Measurements from ENCODE around the gene PTMS. TPM values are rescaled to one million over a fixed set of nuclear protein-coding genes. Genes with fewer than 3 reads are reported as not detected.
A peak's percentile ranks its signal among the peaks of the same experiment; 100 is the strongest.

Gene PTMS
- total and polyA plus RNA-seq, 9 of the 15 experiments (the other 6 are each of a cell fraction or from before 2014, with no cell fraction given) = 5.1 to 287 (median 78.5) TPM

DNA sequence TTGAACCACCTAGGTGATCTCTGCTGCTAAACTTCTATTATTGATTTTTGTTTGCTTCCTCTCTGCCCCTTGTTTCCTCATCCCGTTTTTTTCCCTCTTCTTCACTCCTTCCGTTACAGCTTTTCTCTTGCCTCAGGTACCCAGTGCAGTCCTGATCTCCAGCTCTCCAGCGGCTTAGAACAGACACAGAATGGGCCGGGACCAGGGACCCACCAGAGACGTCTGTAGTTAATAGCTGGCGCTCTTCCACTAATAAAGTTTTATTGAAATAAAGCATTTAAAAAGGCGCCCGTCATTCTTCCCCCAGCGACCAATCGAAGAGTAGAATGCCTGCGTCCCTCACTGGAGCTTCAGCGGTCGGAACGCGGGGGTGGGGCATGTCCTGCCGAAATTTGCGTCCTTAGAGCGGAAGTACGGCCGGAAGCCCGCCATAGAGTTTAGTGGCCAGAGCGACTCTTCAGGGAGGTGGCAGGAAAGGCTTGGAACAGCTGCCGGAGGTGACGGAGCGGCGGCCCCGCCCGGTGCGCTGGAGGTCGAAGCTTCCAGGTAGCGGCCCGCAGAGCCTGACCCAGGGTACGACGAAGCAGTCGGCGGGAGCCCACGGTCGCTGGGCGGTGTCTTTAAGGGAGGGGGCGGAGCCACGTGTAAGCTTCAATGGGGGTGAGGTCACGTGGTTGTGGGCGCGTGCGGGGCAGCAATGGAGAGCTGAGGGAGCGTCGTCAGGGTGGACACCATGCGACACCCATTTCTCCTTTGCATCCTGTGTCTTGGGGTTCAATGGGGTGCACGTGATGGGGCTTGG lies 42.4 kb upstream of the PTMS start, which contains the start of gene COPS7A (continued):
- no peak for TF ChIP-seq MEF2A (IDR thresholded peaks at IDR 0.05; ENCODE audit: control insufficient read depth, low read depth, low read length)
- peak; percentile 68; the same call in 1 of the 2 replicates for TF ChIP-seq ZKSCAN1 (IDR thresholded peaks at IDR 0.05; ENCODE audit: low read depth, low read length)
- peak; percentile 71 for TF ChIP-seq REST (IDR thresholded peaks at IDR 0.05; ENCODE audit: borderline replicate concordance)
- no peak for TF ChIP-seq REST (CRISPR knock-in tag; IDR thresholded peaks at IDR 0.05; ENCODE audit: low read depth)
- TF ChIP-seq ZNF133 (CRISPR knock-in tag; IDR thresholded peaks at IDR 0.05) = no peak
- TF ChIP-seq HNRNPH1 (optimal IDR thresholded peaks at IDR 0.05; ENCODE audit: low read depth, low read length) = no peak
- peak; percentile 94 for TF ChIP-seq ELF1 (tag; IDR thresholded peaks at IDR 0.05)
- TF ChIP-seq NR2F6 (CRISPR knock-in tag; IDR thresholded peaks at IDR 0.05) = no peak
- peak; percentile 94 for TF ChIP-seq GABPB1 (CRISPR knock-in tag; IDR thresholded peaks at IDR 0.05)
- peak; percentile 87 for TF ChIP-seq CREB1 (IDR thresholded peaks at IDR 0.05)
- peak; percentile 91 for TF ChIP-seq CREB1 (CRISPR knock-in tag; IDR thresholded peaks at IDR 0.05)
- TF ChIP-seq EHMT2 (IDR thresholded peaks at IDR 0.05) = no peak
- TF ChIP-seq ETV6 (IDR thresholded peaks at IDR 0.05; ENCODE audit: borderline replicate concordance in 1 of 2, low read depth in 2 of 2, low read length in 1 of 2) = peak; percentile 54 to 79; a peak in 3 of 4 replicates
- TF ChIP-seq ETV6 (CRISPR knock-in tag; IDR thresholded peaks at IDR 0.05; ENCODE audit: borderline replicate concordance) = 0 out of 2 replicates have a peak, but pooled peaks have one; percentile 0
- no peak for TF ChIP-seq ZNF197 (CRISPR knock-in tag; IDR thresholded peaks at IDR 0.05; ENCODE audit: low read depth)
- no peak for TF ChIP-seq MAFK (IDR thresholded peaks at IDR 0.05; ENCODE audit: low read length)
- no peak for TF ChIP-seq CGGBP1 (CRISPR knock-in tag; IDR thresholded peaks at IDR 0.05)
- TF ChIP-seq, protein P1, sequence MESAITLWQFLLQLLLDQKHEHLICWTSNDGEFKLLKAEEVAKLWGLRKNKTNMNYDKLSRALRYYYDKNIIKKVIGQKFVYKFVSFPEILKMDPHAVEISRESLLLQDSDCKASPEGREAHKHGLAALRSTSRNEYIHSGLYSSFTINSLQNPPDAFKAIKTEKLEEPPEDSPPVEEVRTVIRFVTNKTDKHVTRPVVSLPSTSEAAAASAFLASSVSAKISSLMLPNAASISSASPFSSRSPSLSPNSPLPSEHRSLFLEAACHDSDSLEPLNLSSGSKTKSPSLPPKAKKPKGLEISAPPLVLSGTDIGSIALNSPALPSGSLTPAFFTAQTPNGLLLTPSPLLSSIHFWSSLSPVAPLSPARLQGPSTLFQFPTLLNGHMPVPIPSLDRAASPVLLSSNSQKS (CRISPR knock-in tag; IDR thresholded peaks at IDR 0.05) = no peak
- TF ChIP-seq SRSF7 (optimal IDR thresholded peaks at IDR 0.05; ENCODE audit: low read depth, low read length) = no peak
- TF ChIP-seq MTA2 (IDR thresholded peaks at IDR 0.05; ENCODE audit: low read depth) = no peak

Measured in K562 (cell line).